K562 (cell line): ENCODE data around the gene DNAJC17. TPM values are rescaled to one million over a fixed set of nuclear protein-coding genes. Genes with fewer than 3 reads are reported as not detected.

Experiments
- CBX3 ChIP-seq, 2 experiments: IDR thresholded peaks; 1 replicate in 1 of 2; 2 replicates in 1 of 2; pipeline ENCODE4 v1.6.1; 2012; ENCODE audit warnings: inconsistent platforms in 2 of 2, low read length in 2 of 2, borderline replicate concordance in 1 of 2, control low read depth in 1 of 2
- CTBP1 ChIP-seq: fragments of 450-650 bp; IDR thresholded peaks from 2 replicates; pipeline ENCODE4 v1.6.1; 2016; ENCODE audit warnings: borderline replicate concordance
- DMBX1 ChIP-seq: fragments of 250-450 bp; sonication (Bioruptor Pico); IDR thresholded peaks from 2 replicates; pipeline ENCODE4 v1.8.0; 2022; ENCODE audit warnings: inconsistent platforms, mild to moderate bottlenecking, moderate library complexity, borderline replicate concordance
- ETV1 ChIP-seq: fragments of 450-650 bp; conservative IDR thresholded peaks from 2 replicates; pipeline ENCODE4 v1.6.1; 2016; ENCODE audit warnings: missing genetic modification characterization, control low read depth, low read depth, missing compliant biosample characterization
- FOXP1 ChIP-seq: sonication (generic); formaldehyde crosslinking; IDR thresholded peaks from 2 replicates; pipeline ENCODE4 v1.8.0; 2022; ENCODE audit warnings: mild to moderate bottlenecking, missing genetic modification reagents
- HDAC8 ChIP-seq: fragments of 450-650 bp; IDR thresholded peaks from 2 replicates; pipeline ENCODE4 v1.6.1; 2016; ENCODE audit warnings: mild to moderate bottlenecking, missing genetic modification characterization, moderate library complexity, missing compliant biosample characterization
- NFIX ChIP-seq: fragments of 250-450 bp; sonication (Bioruptor Pico); IDR thresholded peaks from 2 replicates; pipeline ENCODE4 v1.4.0; 2020; ENCODE audit warnings: low read depth, mild to moderate bottlenecking, moderate library complexity
- NONO ChIP-seq, 2 experiments: fragments of 200-400 bp in 1 of 2; fragments of 450-650 bp in 1 of 2; formaldehyde crosslinking in 1 of 2; IDR thresholded peaks; 2 replicates each; pipeline ENCODE4 v1.6.1; 2017; ENCODE audit warnings: low read depth in 2 of 2, mild to moderate bottlenecking in 2 of 2, moderate library complexity in 2 of 2, low read length in 1 of 2
- RAD21 ChIP-seq, 2 experiments: fragments of 250-450 bp in 1 of 2; fragments of 450-650 bp in 1 of 2; sonication (Bioruptor Pico) in 1 of 2; formaldehyde crosslinking in 1 of 2; IDR thresholded peaks in 1 of 2; conservative IDR thresholded peaks in 1 of 2; 2 replicates each; pipeline versions ENCODE4 v1.4.0 to v1.8.0; 2020 to 2022; ENCODE audit warnings: mild to moderate bottlenecking in 2 of 2, moderate library complexity in 1 of 2
- ZNF143 ChIP-seq: sonication (generic); formaldehyde crosslinking; IDR thresholded peaks from 2 replicates; pipeline ENCODE4 v1.9.0; 2022; ENCODE audit warnings: mild to moderate bottlenecking, missing genetic modification reagents
- ZNF232 ChIP-seq: sonication (generic); formaldehyde crosslinking; IDR thresholded peaks from 2 replicates; pipeline ENCODE4 v1.8.0; 2022; ENCODE audit warnings: mild to moderate bottlenecking, missing genetic modification reagents
- polyA plus RNA-seq, 8 experiments: library from polyadenylated mRNA; depleted of rRNA in 4 of 8; stranded (reverse) in 5 of 8; unstranded in 3 of 8; fragments of >200 nt; fragmentation: Nextera tagmentation in 2 of 8; fragmentation: Illumina TruSeq in 1 of 8; extraction: Ambion mirVana in 2 of 8; extraction: Trizol in 1 of 8; gene quantifications; 2 replicates each; pipeline versions ENCODE4 v1.2.1 to v1.2.3, GENCODE V29; 2011 to 2014; ENCODE audit warnings: inconsistent platforms in 1 of 8, missing spikeins in 1 of 8
- total RNA-seq, 7 experiments: library from RNA; depleted of rRNA in 6 of 7; stranded (reverse); fragments of >200 nt in 6 of 7; fragmentation: Illumina TruSeq in 2 of 7; extraction: Trizol in 2 of 7; gene quantifications; 2 replicates each; pipeline versions ENCODE4 v1.2.1 to v1.2.3, GENCODE V29; 2011 to 2021; ENCODE audit warnings: low replicate concordance in 1 of 7
- TF ChIP-seq, protein P1 (sequence below): sonication (generic); formaldehyde crosslinking; IDR thresholded peaks from 2 replicates; pipeline ENCODE4 v1.8.0; 2023; ENCODE audit warnings: mild to moderate bottlenecking, missing genetic modification reagents
- TF ChIP-seq, protein P2 (sequence below): fragments of 250-450 bp; sonication (Bioruptor Pico); IDR thresholded peaks from 2 replicates; pipeline ENCODE4 v1.4.0; 2020; ENCODE audit warnings: mild to moderate bottlenecking, moderate library complexity
- TF ChIP-seq, protein P3 (sequence below): sonication (generic); formaldehyde crosslinking; IDR thresholded peaks from 2 replicates; pipeline ENCODE4 v1.8.0; 2022; ENCODE audit warnings: missing genetic modification reagents, mild to moderate bottlenecking, borderline replicate concordance
- TF ChIP-seq, protein P4 (sequence below): IDR thresholded peaks from 3 replicates; pipeline ENCODE4 v1.6.1; 2011; ENCODE audit warnings: borderline replicate concordance, mild to moderate bottlenecking; ENCODE audit not compliant: insufficient read length, insufficient read depth
- TF ChIP-seq, protein P5 (sequence below), 2 experiments: fragments of 250-450 bp in 1 of 2; fragments of 450-650 bp in 1 of 2; sonication (Bioruptor Pico) in 1 of 2; IDR thresholded peaks; 2 replicates each; pipeline versions ENCODE4 v1.6.1 to v1.8.0; 2016 to 2021; ENCODE audit warnings: mild to moderate bottlenecking in 2 of 2, moderate library complexity in 2 of 2, missing compliant biosample characterization in 1 of 2, missing genetic modification characterization in 1 of 2

The DNAJC17 gene
- total and polyA plus RNA-seq, 9 of the 15 experiments (the other 6 are each of a cell fraction or from before 2014, with no cell fraction given), result 2.4 to 79.4 (median 44.2) TPM

DNA sequence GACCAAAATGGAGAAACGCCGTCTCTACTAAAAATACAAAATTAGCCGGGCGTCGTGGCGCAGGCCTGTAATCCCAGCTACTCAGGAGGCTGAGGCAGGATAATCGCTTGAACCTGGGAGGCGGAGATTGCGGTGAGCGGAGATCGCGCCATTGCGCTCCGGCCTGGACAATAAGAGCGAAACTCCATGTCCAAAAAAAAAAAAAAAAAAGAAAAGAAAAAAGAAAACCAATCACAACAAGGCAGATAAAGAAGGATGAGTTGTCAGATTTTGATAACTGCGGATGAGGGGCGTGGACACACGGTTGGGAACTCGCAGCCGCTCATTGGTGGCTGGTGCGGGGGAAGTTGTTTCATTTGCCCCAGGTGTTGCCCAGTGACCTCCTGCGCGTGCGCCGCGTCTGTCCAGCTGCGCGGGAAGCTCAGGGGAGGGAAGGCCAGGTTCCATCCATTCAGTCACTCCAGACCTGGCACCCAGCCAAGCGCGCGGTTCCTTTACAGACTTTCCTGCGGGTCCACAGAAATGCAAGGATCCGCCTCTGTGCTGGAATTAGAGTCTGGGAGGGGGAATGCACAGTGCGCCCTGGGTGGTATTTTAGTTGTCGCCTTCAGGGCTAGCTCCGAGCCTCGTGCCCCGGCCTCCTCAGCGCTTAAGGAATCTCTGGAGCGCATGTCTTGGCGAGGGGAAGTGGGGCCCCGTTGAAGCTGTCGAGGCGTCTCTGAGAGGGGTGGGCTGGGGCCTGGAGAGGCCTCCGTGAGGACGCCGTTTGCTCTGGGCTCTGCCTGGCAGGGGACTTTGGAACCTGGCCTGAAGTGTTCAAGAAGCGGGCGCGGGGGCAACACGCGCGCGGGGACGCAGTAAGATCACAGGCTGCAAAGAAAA, 44.1 kb downstream of the DNAJC17 start (continued):
- TF ChIP-seq NONO (IDR thresholded peaks at IDR 0.05; ENCODE audit: low read depth in 2 of 2, low read length in 1 of 2) (0 out of 4 replicates have a peak, but pooled peaks of 1 of the 2 experiments have one; percentile 60), ZNF143 (CRISPR knock-in tag) (peak; percentile 51; the same call in 1 of the 2 replicates), RAD21 (CRISPR knock-in tag; conservative IDR thresholded peaks at IDR 0.05 in 1 of 2, IDR thresholded peaks at IDR 0.05 in 1 of 2) (peak in 1 of 2 experiments; percentile 17; a peak in 1 of 4 replicates), CTBP1 (peak; percentile 57), ZNF232 (CRISPR knock-in tag) (no peak; the same call in none of the 2 replicates), DMBX1 (CRISPR knock-in tag) (peak; percentile 32; the same call in 1 of the 2 replicates), ETV1 (tag) (0 out of 2 replicates have a peak, but pooled peaks have one; percentile 23), NFIX (CRISPR knock-in tag) (peak; percentile 94), HDAC8 (tag) (peak; percentile 37; the same call in 1 of the 2 replicates), FOXP1 (CRISPR knock-in tag) (peak; percentile 97), CBX3 (IDR thresholded peaks at IDR 0.05; ENCODE audit: borderline replicate concordance in 1 of 2, low read length in 2 of 2) (0 out of 3 replicates have a peak, but pooled peaks of 1 of the 2 experiments have one; percentile 74)
- TF ChIP-seq, protein P1, sequence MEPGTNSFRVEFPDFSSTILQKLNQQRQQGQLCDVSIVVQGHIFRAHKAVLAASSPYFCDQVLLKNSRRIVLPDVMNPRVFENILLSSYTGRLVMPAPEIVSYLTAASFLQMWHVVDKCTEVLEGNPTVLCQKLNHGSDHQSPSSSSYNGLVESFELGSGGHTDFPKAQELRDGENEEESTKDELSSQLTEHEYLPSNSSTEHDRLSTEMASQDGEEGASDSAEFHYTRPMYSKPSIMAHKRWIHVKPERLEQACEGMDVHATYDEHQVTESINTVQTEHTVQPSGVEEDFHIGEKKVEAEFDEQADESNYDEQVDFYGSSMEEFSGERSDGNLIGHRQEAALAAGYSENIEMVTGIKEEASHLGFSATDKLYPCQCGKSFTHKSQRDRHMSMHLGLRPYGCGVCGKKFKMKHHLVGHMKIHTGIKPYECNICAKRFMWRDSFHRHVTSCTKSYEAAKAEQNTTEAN (CRISPR knock-in tag), result peak; percentile 73; the same call in 1 of the 2 replicates
- TF ChIP-seq, protein P2, sequence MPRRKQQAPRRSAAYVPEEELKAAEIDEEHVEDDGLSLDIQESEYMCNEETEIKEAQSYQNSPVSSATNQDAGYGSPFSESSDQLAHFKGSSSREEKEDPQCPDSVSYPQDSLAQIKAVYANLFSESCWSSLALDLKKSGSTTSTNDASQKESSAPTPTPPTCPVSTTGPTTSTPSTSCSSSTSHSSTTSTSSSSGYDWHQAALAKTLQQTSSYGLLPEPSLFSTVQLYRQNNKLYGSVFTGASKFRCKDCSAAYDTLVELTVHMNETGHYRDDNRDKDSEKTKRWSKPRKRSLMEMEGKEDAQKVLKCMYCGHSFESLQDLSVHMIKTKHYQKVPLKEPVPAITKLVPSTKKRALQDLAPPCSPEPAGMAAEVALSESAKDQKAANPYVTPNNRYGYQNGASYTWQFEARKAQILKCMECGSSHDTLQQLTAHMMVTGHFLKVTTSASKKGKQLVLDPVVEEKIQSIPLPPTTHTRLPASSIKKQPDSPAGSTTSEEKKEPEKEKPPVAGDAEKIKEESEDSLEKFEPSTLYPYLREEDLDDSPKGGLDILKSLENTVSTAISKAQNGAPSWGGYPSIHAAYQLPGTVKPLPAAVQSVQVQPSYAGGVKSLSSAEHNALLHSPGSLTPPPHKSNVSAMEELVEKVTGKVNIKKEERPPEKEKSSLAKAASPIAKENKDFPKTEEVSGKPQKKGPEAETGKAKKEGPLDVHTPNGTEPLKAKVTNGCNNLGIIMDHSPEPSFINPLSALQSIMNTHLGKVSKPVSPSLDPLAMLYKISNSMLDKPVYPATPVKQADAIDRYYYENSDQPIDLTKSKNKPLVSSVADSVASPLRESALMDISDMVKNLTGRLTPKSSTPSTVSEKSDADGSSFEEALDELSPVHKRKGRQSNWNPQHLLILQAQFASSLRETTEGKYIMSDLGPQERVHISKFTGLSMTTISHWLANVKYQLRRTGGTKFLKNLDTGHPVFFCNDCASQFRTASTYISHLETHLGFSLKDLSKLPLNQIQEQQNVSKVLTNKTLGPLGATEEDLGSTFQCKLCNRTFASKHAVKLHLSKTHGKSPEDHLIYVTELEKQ (CRISPR knock-in tag), result peak; percentile 13; the same call in 1 of the 2 replicates
- TF ChIP-seq, protein P3, sequence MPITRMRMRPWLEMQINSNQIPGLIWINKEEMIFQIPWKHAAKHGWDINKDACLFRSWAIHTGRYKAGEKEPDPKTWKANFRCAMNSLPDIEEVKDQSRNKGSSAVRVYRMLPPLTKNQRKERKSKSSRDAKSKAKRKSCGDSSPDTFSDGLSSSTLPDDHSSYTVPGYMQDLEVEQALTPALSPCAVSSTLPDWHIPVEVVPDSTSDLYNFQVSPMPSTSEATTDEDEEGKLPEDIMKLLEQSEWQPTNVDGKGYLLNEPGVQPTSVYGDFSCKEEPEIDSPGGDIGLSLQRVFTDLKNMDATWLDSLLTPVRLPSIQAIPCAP (CRISPR knock-in tag), result peak; percentile 76; the same call in 1 of the 2 replicates
- TF ChIP-seq, protein P4, sequence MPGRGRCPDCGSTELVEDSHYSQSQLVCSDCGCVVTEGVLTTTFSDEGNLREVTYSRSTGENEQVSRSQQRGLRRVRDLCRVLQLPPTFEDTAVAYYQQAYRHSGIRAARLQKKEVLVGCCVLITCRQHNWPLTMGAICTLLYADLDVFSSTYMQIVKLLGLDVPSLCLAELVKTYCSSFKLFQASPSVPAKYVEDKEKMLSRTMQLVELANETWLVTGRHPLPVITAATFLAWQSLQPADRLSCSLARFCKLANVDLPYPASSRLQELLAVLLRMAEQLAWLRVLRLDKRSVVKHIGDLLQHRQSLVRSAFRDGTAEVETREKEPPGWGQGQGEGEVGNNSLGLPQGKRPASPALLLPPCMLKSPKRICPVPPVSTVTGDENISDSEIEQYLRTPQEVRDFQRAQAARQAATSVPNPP, result no peak
- TF ChIP-seq, protein P5, sequence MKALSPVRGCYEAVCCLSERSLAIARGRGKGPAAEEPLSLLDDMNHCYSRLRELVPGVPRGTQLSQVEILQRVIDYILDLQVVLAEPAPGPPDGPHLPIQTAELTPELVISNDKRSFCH (CRISPR knock-in tag; IDR thresholded peaks at IDR 0.05), result peak; percentile 42; the same call in 1 of the 2 replicates
- TF ChIP-seq, protein P5 (tag; IDR thresholded peaks at IDR 0.05), result no peak
